ENCODE data around the gene CCN6.

- TF ChIP-seq ZNF384 (IDR thresholded peaks at IDR 0.05), result no peak
- TF ChIP-seq ARNT (IDR thresholded peaks at IDR 0.05), result no peak
- peak; percentile 60 for TF ChIP-seq PKNOX1 (IDR thresholded peaks at IDR 0.05)
- no peak for TF ChIP-seq HDGF (IDR thresholded peaks at IDR 0.05; ENCODE audit: borderline replicate concordance)
- no peak for TF ChIP-seq NFRKB (IDR thresholded peaks at IDR 0.05)
- TF ChIP-seq TARDBP (IDR thresholded peaks at IDR 0.05), result no peak
- TF ChIP-seq FOXK2 (IDR thresholded peaks at IDR 0.05), result no peak
- TF ChIP-seq SUZ12 (IDR thresholded peaks at IDR 0.05), result no peak
- no peak for TF ChIP-seq CTBP1 (IDR thresholded peaks at IDR 0.05; ENCODE audit: borderline replicate concordance)
- TF ChIP-seq FOXM1 (IDR thresholded peaks at IDR 0.05; ENCODE audit: borderline replicate concordance), result no peak
- no peak for TF ChIP-seq SP1 (IDR thresholded peaks at IDR 0.05)
- TF ChIP-seq BHLHE40 (IDR thresholded peaks at IDR 0.05; ENCODE audit: borderline replicate concordance), result no peak
- TF ChIP-seq FOXA1 (IDR thresholded peaks at IDR 0.05), result no peak
These were observed 33.4 kb downstream of the CCN6 start, which contains the start of the genes FAM229B and TUBE1 for GRCh38 chr6:112087136-112087911.

All from HEK293T (cell line).